GM21423 (cell line): ENCODE data around the gene NOL11.
"Not testable (repeated sequence)": the region's sequence is repeated elsewhere in the genome, so short reads cannot be mapped to it uniquely, and the experiment has no call there.

Experiments used
- ATAC-seq: cut with Tn5 transposase; IDR thresholded peaks from one replicate; pipeline ENCODE4 v1.9.1; 2021; ENCODE audit warnings: mild to moderate bottlenecking, moderate library complexity; ENCODE audit not compliant: unreplicated experiment

Gene NOL11

GRCh38 chr17:67717624-67718324 lies at the start of gene NOL11:
TSS of gene NOL11 (plus strand) at chr17:67717936. CDS start at chr17:67717948, 12 bp downstream.
- ATAC-seq: peak; percentile 95

- ATAC-seq: no peak
Observed at GRCh38 chr17:67671493-67671892, 46.2 kb upstream of the NOL11 start.

- no peak for ATAC-seq
Observed at GRCh38 chr17:67672592-67673335, 45.0 kb upstream of the NOL11 start.

- no peak for ATAC-seq
Observed at GRCh38 chr17:67675481-67675880, 42.3 kb upstream of the NOL11 start.

GRCh38 chr17:67676305-67676704 lies 41.4 kb upstream of the NOL11 start:
- ATAC-seq: no peak

- no peak for ATAC-seq
Observed at GRCh38 chr17:67678414-67678813, 39.3 kb upstream of the NOL11 start.

- no peak for ATAC-seq
Observed at GRCh38 chr17:67679225-67679624, 38.5 kb upstream of the NOL11 start.

- no peak for ATAC-seq
Observed at GRCh38 chr17:67679721-67680120, 38.0 kb upstream of the NOL11 start.

GRCh38 chr17:67680445-67681224 lies 37.1 kb upstream of the NOL11 start:
- no peak for ATAC-seq

- ATAC-seq: no peak
Observed at GRCh38 chr17:67682196-67682595, 35.5 kb upstream of the NOL11 start.

GRCh38 chr17:67685351-67685750 lies 32.4 kb upstream of the NOL11 start:
- no peak for ATAC-seq

- no peak for ATAC-seq
Observed at GRCh38 chr17:67686241-67686640, 31.5 kb upstream of the NOL11 start.

GRCh38 chr17:67687511-67687910 lies 30.2 kb upstream of the NOL11 start:
- ATAC-seq: no peak

- no peak for ATAC-seq
Observed at GRCh38 chr17:67689534-67690177, 28.1 kb upstream of the NOL11 start.

GRCh38 chr17:67693811-67694210 lies 23.9 kb upstream of the NOL11 start:
- ATAC-seq: no peak

GRCh38 chr17:67696347-67696746 lies 21.4 kb upstream of the NOL11 start:
- no peak for ATAC-seq

GRCh38 chr17:67696853-67697498 lies 20.8 kb upstream of the NOL11 start:
- no peak for ATAC-seq

GRCh38 chr17:67700037-67700724 lies 17.6 kb upstream of the NOL11 start:
- no peak for ATAC-seq

- ATAC-seq: no peak
Observed at GRCh38 chr17:67700725-67701119, 17.0 kb upstream of the NOL11 start.

GRCh38 chr17:67702861-67703260 lies 14.9 kb upstream of the NOL11 start:
- ATAC-seq: not testable (repeated sequence)
